ENCODE measurements around the gene ZNF674. TPM values are rescaled to one million over a fixed set of nuclear protein-coding genes. Genes with fewer than 3 reads are reported as not detected.
"Not testable (repeated sequence)": the region's sequence is repeated elsewhere in the genome, so short reads cannot be mapped to it uniquely, and the experiment has no call there.

ZNF674 gene
- total and polyA plus RNA-seq, 10 donors = 0.77 to 10.7 (median 5.8) TPM

DNA sequence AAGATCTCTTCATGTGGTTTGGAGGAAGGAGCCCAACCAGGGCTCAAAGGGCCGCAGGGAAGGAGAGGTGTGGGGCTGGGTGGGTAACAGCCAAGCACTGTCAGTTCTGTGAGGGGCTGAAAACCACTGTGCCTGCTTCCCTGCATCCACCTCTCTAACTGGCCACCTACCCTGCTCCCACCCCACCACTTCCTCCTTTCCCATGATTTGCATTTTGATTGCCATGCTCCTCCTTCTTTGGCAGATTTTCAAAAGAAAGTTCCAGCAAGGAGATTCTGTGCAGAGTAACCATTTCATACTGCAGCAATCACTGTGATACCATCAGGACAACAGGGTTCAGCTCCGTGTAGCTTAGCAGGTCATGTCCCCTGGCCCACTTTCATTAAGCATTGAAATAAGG lies 1.8 kb downstream of the ZNF674 start:
- WGBS, 5 donors = 70 to 84% (median 76%) methylated on average over 1 to 2 of the region's 2 CpGs

GRCh38 chrX:46531442-46531841 lies 13.8 kb downstream of the ZNF674 start:
- 69 to 80% (median 75%) methylated on average over 3 of the region's 3 CpGs for WGBS, 5 donors
- Histone ChIP-seq H3K4me3 (no peak overlapping the region), H3K4me1 (no peaks in the 10 kb centered on the region), H3K27ac (no peak overlapping the region), H3K27me3 (replicated peaks in 1 of 7) (no peaks in the 10 kb centered on the region), H3K9me3 (no peaks in the 10 kb centered on the region), H3K36me3 (peaks cover 0 to 10% (median 0%) of the 10 kb centered on the region in 6 donors)
- TF ChIP-seq POLR2A (IDR thresholded peaks at IDR 0.05) (no peak), CTCF (IDR thresholded peaks at IDR 0.05 in 8 of 11, conservative IDR thresholded peaks at IDR 0.05 in 3 of 11) (no peak), POLR2AphosphoS5 (IDR thresholded peaks at IDR 0.05) (no peak)
- DNase-seq = no peak
- intact Hi-C loops (cut with DNase I; ENCODE audit: low total_unique reads) = no loop called here

More for the DNA sequence above, 1.8 kb downstream of the ZNF674 start:
- Histone ChIP-seq H3K27me3 (replicated peaks in 1 of 7) (no peaks in the 10 kb centered on the region), H3K9me3 (no peaks in the 10 kb centered on the region), H3K4me1 (peaks cover 0 to 42% (median 23%) of the 10 kb centered on the region in 6 donors), H3K27ac (no peak overlapping the region), H3K4me3 (no peak overlapping the region), H3K36me3 (peaks cover 0 to 17% (median 0%) of the 10 kb centered on the region in 6 donors)
- intact Hi-C loops (cut with DNase I; ENCODE audit: low total_unique reads) = no loop called here
- no peak for DNase-seq
- TF ChIP-seq POLR2A (IDR thresholded peaks at IDR 0.05) (no peak), CTCF (IDR thresholded peaks at IDR 0.05 in 8 of 11, conservative IDR thresholded peaks at IDR 0.05 in 3 of 11) (no peak), POLR2AphosphoS5 (IDR thresholded peaks at IDR 0.05) (no peak)

- DNase-seq; H3K4me3 ChIP-seq; H3K27me3 ChIP-seq (replicated peaks in 1 of 7); H3K9me3 ChIP-seq; intact Hi-C loops (cut with DNase I; ENCODE audit: low total_unique reads); H3K27ac ChIP-seq; H3K4me1 ChIP-seq: not testable (repeated sequence)
- H3K36me3 ChIP-seq = peaks cover 0 to 14% (median 0%) of the 10 kb centered on the region in 6 donors
- 73 to 89% (median 86%) methylated on average over 1 of the region's 1 CpG; no CpG with 5 or more reads in 1 of the 5 donors for WGBS, 5 donors
These were observed 14.8 kb downstream of the ZNF674 start for GRCh38 chrX:46530404-46530908.

DNA sequence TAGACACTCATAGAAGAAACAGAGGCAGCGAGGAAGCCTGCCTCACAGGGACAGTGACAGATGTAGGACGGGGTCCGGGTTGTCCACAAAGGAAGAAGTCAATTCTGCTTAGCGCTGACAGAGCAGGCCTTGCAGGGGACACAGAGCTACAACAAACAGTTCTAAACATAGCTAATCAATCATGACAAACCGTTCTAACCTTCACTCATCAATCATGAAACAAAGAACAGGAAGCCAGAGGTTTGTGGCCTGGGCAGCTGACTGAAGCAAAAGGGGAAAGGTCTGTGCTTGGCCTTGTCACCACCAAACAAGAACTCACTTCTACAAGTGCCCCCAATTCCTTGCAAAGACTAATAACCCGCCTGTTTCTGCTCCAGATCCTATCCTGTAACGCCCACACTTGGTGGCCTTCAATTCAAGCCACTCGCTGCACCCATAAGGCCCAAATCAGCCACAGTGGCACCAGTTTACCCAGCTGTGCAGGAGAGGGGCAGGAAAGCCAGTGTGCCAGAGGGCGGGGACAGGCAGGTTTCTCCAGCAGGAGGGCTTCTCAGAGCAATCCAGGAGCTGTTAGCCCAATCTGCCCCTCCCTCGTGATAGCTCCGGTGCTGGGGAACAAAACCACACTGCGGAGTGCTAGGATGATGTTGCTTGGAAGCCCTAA lies 15.3 kb downstream of the ZNF674 start:
- H3K9me3 ChIP-seq; intact Hi-C loops (cut with DNase I; ENCODE audit: low total_unique reads); H3K4me1 ChIP-seq; DNase-seq; H3K4me3 ChIP-seq; H3K27ac ChIP-seq; H3K27me3 ChIP-seq (replicated peaks in 1 of 7): not testable (repeated sequence)
- WGBS, 5 donors = 63 to 79% (median 64%) methylated on average over 7 to 12 of the region's 12 CpGs
- peaks cover 0 to 14% (median 0%) of the 10 kb centered on the region in 6 donors for H3K36me3 ChIP-seq

DNA sequence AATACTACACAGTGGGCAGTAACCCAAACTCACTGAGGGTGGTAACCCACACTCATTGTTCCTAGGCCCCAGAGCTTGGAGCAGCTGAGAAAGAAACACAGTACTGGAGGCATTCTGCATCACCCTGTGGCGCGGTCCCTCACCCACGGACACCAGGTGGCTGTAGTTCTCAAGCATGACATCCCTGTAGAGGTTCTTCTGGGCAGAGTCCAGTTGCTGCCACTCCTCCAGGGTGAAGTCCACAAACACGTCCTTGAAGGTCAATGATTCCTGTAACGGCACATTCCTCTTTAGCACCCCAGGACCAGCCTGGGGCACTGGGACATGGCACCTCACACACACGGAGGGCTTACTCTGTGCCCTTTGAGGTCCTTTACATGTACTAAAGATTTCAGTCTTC lies 16.6 kb downstream of the ZNF674 start:
- 80 to 100% (median 91%) methylated on average over 1 to 6 of the region's 6 CpGs for WGBS, 5 donors
- H3K27me3 ChIP-seq (replicated peaks in 1 of 7); H3K4me3 ChIP-seq; H3K9me3 ChIP-seq; H3K4me1 ChIP-seq; DNase-seq; intact Hi-C loops (cut with DNase I; ENCODE audit: low total_unique reads); H3K27ac ChIP-seq: not testable (repeated sequence)
- peaks cover 0 to 18% (median 0%) of the 10 kb centered on the region in 6 donors for H3K36me3 ChIP-seq

Measured in spleen (tissue), 11 donors.